HFFc6 (cell line): ENCODE data around the gene RASA3. TPM values are rescaled to one million over a fixed set of nuclear protein-coding genes. Genes with fewer than 3 reads are reported as not detected.

Experiments
- DNase-seq: peaks from one replicate; pipeline ENCODE4 v3.0.0-alpha.2; 2018
- H3K27ac Mint-ChIP-seq: 2 replicates; pipeline ENCODE4 v1.8.0; 2020; ENCODE audit warnings: mild to moderate bottlenecking, mixed read lengths
- H3K27me3 Mint-ChIP-seq: 2 replicates; pipeline ENCODE4 v1.8.0; 2021; ENCODE audit warnings: mild to moderate bottlenecking, moderate library complexity, mixed read lengths; ENCODE audit not compliant: insufficient read depth
- H3K36me3 Mint-ChIP-seq: 2 replicates; pipeline ENCODE4 v1.8.0; 2021; ENCODE audit warnings: low read depth, mixed read lengths
- H3K4me1 Mint-ChIP-seq: 2 replicates; pipeline ENCODE4 v1.8.0; 2020; ENCODE audit warnings: low read depth, mixed read lengths
- H3K4me3 Mint-ChIP-seq: 2 replicates; pipeline ENCODE4 v1.8.0; 2020; ENCODE audit warnings: mild to moderate bottlenecking, moderate library complexity, mixed read lengths
- H3K9me3 Mint-ChIP-seq: 2 replicates; pipeline ENCODE4 v1.8.0; 2020; ENCODE audit warnings: mild to moderate bottlenecking, mixed read lengths
- total RNA-seq, 6 experiments: library from RNA; stranded (reverse); fragmentation: NEBNext Ultra II Directional; extraction: Animal tissue kit (Norgen Biotek cat#: 25700); gene quantifications; 2 replicates in 1 of 6; 3 replicates in 5 of 6; pipeline ENCODE4 v1.2.3, GENCODE V29; 2021
- TF ChIP-seq, protein P1 (sequence below): fragments of 200-600 bp; sonication (generic); IDR thresholded peaks from 2 replicates; pipeline ENCODE4 v1.5.0; 2021; ENCODE audit warnings: antibody characterized with exemption, mild to moderate bottlenecking

Gene RASA3
- total RNA-seq, 6 experiments from 2014 or later: 31.6 to 37.6 (median 33.1) TPM

DNA sequence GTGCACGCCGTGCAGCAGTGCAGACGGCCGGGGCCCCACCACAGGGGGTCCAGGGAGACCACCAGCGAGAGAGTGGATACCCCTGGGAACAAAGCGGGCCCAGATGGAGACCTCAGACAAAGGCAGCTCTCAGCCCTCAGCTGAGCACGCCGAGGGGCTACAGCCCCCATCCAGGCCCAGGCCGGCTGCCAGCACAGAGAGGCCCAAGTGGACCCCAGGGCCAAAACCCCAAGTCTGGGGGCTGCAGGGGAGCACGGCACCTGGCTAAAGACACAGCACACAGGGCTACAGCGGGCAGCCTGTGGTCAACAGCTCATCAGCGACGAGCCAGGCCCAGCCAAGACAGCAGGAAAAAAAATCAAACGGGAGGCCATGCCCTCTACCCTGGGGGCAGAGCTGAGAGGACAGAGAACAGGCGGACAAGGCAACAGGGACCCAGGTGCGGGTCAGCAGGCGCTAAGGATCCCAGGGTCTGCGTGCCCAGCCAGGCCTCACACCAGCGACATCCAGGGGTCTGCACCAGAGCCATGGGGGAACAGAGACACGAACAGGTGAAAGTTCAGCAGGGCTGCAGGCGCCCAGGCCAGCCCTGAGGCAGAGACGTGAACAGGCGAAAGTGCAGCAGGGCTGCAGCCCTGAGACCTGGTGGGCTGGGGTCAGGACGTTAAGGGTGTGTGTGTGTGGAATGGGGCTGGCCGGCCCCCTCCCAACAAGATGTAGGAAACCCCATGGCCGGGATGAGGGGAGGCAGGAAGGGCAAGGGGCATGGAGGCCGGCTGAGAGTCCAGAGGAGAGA, 34.3 kb downstream of the RASA3 start:
- DNase-seq: no peak
- peaks cover 33% of the 10 kb centered on the region for H3K36me3 Mint-ChIP-seq
- TF ChIP-seq, protein P1, sequence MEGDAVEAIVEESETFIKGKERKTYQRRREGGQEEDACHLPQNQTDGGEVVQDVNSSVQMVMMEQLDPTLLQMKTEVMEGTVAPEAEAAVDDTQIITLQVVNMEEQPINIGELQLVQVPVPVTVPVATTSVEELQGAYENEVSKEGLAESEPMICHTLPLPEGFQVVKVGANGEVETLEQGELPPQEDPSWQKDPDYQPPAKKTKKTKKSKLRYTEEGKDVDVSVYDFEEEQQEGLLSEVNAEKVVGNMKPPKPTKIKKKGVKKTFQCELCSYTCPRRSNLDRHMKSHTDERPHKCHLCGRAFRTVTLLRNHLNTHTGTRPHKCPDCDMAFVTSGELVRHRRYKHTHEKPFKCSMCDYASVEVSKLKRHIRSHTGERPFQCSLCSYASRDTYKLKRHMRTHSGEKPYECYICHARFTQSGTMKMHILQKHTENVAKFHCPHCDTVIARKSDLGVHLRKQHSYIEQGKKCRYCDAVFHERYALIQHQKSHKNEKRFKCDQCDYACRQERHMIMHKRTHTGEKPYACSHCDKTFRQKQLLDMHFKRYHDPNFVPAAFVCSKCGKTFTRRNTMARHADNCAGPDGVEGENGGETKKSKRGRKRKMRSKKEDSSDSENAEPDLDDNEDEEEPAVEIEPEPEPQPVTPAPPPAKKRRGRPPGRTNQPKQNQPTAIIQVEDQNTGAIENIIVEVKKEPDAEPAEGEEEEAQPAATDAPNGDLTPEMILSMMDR: no peak
- peaks cover 7% of the 10 kb centered on the region for H3K27me3 Mint-ChIP-seq
- peak overlapping the region; percentile 62 for H3K4me3 Mint-ChIP-seq
- H3K9me3 Mint-ChIP-seq: no peaks in the 10 kb centered on the region
- H3K27ac Mint-ChIP-seq: peak overlapping the region; percentile 84
- H3K4me1 Mint-ChIP-seq: peaks cover 67% of the 10 kb centered on the region

DNA sequence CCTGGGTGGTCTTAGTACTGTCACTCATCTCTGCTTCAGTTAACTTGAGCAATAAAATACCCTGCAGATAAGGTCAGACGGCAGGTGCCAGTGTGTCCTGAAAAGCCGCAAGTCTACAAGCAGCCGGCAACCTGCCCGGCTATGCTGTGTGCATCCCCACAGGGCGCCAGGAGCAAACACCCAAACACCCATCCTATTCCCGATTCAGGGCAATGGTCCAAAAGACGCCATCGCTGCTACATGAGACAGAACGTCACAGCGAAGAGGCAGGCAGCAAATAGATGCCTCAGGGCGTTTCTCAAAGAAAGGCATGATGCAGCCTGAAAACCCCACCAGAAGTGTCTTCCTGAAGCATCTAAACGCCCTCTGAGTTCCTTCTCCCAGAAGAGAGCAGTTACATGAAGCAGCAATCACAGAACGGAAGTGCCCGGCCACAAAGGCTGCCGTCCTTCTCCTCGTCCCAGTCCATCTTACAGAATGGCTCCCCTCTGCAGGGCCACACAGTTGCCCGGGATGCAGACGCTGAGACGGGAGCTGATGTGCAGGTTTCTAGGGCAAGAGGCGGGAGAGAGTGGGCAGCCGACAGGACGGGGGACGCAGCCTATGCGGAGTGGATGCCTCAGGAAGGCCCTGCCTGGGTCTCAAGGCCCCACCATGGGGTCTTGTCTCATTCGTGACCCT, 35.1 kb downstream of the RASA3 start:
- H3K36me3 Mint-ChIP-seq: peaks cover 38% of the 10 kb centered on the region
- DNase-seq: no peak
- H3K27me3 Mint-ChIP-seq: peaks cover 6% of the 10 kb centered on the region
- TF ChIP-seq, protein P1: no peak
- H3K9me3 Mint-ChIP-seq: peaks cover under 1% of the 10 kb centered on the region; the same call in 1 of the 2 replicates
- peak overlapping the region; percentile 19 for H3K27ac Mint-ChIP-seq
- H3K4me1 Mint-ChIP-seq: peaks cover 67% of the 10 kb centered on the region
- no peak overlapping the region; the same call in 1 of the 2 replicates for H3K4me3 Mint-ChIP-seq

DNA sequence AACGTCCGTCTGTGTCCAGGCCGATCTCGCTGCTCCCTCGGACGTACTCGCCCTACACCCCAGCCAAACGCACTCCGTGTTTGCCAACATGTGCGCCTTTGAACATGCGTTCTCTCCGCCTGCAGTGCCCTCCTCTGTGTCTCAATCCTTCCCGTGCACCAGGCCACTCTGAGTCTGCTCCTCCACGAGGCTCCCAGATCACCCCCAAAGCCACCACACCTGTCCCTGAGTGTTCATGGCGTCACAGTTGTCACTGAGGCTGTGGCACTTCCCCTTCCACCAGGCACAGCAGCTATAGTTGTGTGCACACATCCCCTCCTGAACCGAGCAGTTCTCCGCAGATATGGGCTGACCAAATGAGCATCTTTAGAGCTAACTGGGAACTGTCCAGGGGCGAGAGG, 35.6 kb downstream of the RASA3 start:
- H3K36me3 Mint-ChIP-seq: peaks cover 39% of the 10 kb centered on the region
- peak overlapping the region; percentile 19 for H3K27ac Mint-ChIP-seq
- H3K27me3 Mint-ChIP-seq: peaks cover 6% of the 10 kb centered on the region
- H3K9me3 Mint-ChIP-seq: peaks cover 6% of the 10 kb centered on the region
- no peak for DNase-seq
- TF ChIP-seq, protein P1: no peak
- H3K4me3 Mint-ChIP-seq: no peak overlapping the region
- H3K4me1 Mint-ChIP-seq: peaks cover 62% of the 10 kb centered on the region

DNA sequence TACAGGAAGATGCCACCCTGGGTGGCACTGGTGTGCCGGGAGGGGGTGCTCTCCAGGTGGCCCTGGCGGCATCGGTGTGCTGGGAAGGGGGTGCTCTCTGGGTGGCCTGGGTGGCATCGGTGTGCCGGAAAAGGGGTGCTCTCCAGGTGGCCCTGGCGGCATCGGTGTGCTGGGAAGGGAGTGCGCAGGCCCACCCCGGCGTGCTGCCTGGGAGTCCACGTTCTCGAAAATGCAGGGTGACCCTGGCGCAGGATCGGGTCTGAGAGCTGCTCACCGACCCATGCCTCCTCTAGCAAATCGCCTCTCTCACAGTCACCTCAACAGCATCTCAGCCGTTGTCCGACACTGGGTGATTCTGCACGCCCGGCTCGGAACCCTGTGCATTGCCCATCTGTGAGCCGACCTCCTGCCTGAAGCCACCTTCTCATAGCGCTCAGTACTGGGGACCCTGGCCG, 36.4 kb downstream of the RASA3 start:
- TF ChIP-seq, protein P1: no peak
- no peak overlapping the region for H3K4me3 Mint-ChIP-seq
- peaks cover 46% of the 10 kb centered on the region for H3K36me3 Mint-ChIP-seq
- DNase-seq: no peak
- H3K9me3 Mint-ChIP-seq: peaks cover 12% of the 10 kb centered on the region
- peaks cover 58% of the 10 kb centered on the region for H3K4me1 Mint-ChIP-seq
- H3K27ac Mint-ChIP-seq: peak overlapping the region; percentile 19; the same call in 1 of the 2 replicates
- H3K27me3 Mint-ChIP-seq: peaks cover 6% of the 10 kb centered on the region

DNA sequence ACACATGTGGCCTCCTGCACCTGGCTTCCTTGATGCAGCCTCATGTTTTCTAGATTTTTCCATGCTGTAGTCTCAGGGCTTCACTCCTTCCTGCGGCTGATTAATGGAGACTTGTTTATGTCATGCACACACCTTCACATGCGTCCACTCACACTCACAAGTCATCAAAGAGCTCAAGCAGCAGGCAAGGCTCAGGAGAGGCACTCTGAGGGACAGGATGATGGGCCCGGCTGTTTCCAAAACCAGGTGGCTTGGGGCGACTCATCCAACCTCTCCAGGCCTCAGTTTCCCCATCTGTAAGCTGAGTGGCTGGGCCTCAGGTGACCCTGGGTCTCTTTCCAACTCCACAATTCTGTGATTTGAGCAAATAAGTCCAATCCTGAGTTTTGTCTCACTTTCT, 36.9 kb downstream of the RASA3 start:
- H3K9me3 Mint-ChIP-seq: peaks cover 12% of the 10 kb centered on the region
- TF ChIP-seq, protein P1: no peak
- DNase-seq: no peak
- peak overlapping the region; percentile 7; the same call in 1 of the 2 replicates for H3K27ac Mint-ChIP-seq
- H3K36me3 Mint-ChIP-seq: peaks cover 49% of the 10 kb centered on the region
- peaks cover 6% of the 10 kb centered on the region for H3K27me3 Mint-ChIP-seq
- no peak overlapping the region for H3K4me3 Mint-ChIP-seq
- H3K4me1 Mint-ChIP-seq: peaks cover 54% of the 10 kb centered on the region
